Erythroblast (primary cell): Measurements from ENCODE around the gene MFN1.

ENCODE experiments used
- GATA1 ChIP-seq: IDR thresholded peaks from 2 replicates; pipeline ENCODE4 v1.6.1; 2011; ENCODE audit warnings: low read depth, mild to moderate bottlenecking, control low read depth, low read length, moderate library complexity
- POLR2A ChIP-seq: IDR thresholded peaks from 2 replicates; pipeline ENCODE4 v1.6.1; 2011; ENCODE audit warnings: mild to moderate bottlenecking, low read length

- no peak for TF ChIP-seq POLR2A
- TF ChIP-seq GATA1 = no peak
Observed at GRCh38 chr3:179299999-179300613, 47.4 kb upstream of the MFN1 start.
